ENCODE measurements around the gene COL28A1.

The COL28A1 gene

GRCh38 chr7:7329326-7329725, 206.3 kb downstream of the COL28A1 start:
- H3K27me3 ChIP-seq (replicated peaks; ENCODE audit: control insufficient read depth, insufficient read depth, low read length): peaks cover 4% of the 10 kb centered on the region
- no peak overlapping the region for H3K4me3 ChIP-seq (ENCODE audit: low read length)

DNA sequence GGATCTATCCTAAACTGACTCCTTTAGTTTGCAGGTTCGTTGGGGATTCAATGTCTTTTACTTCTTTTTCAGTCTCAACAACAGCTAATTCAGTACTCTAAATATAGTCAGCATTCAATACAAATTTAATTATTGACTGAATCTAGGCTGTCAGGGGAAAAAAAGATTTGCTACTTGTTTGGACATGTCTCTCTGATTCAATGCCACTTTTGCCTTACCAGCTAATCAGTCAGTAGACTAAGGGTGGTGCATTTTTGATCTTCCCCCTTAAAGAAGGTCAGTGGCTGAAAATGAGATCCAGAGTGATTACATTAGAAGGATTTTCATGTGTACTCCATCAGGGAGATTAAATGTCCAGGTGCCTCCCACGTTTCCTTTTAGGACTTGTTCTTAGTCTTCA, 208.2 kb downstream of the COL28A1 start:
- H3K4me1 ChIP-seq (ENCODE audit: control insufficient read depth, insufficient read depth, low read length): no peaks in the 10 kb centered on the region
- no peak overlapping the region for H3K9ac ChIP-seq (ENCODE audit: low read length)
- no peaks in the 10 kb centered on the region for H3K9me3 ChIP-seq (ENCODE audit: control insufficient read depth, low read length)
- H3K36me3 ChIP-seq (ENCODE audit: control insufficient read depth, insufficient read depth, low read length, severe bottlenecking): no peaks in the 10 kb centered on the region
- H3K4me3 ChIP-seq (ENCODE audit: low read length): no peak overlapping the region
- no peak for DNase-seq (ENCODE audit: low read depth)
- peaks cover 16% of the 10 kb centered on the region for H3K27me3 ChIP-seq (replicated peaks; ENCODE audit: control insufficient read depth, insufficient read depth, low read length)

More at GRCh38 chr7:7329326-7329725, 206.3 kb downstream of the COL28A1 start:
- H3K4me1 ChIP-seq (ENCODE audit: control insufficient read depth, insufficient read depth, low read length): no peaks in the 10 kb centered on the region
- H3K36me3 ChIP-seq (ENCODE audit: control insufficient read depth, insufficient read depth, low read length, severe bottlenecking): no peaks in the 10 kb centered on the region
- H3K9ac ChIP-seq (ENCODE audit: low read length): no peak overlapping the region
- H3K9me3 ChIP-seq (ENCODE audit: control insufficient read depth, low read length): no peaks in the 10 kb centered on the region
- DNase-seq (ENCODE audit: low read depth): no peak

DNA sequence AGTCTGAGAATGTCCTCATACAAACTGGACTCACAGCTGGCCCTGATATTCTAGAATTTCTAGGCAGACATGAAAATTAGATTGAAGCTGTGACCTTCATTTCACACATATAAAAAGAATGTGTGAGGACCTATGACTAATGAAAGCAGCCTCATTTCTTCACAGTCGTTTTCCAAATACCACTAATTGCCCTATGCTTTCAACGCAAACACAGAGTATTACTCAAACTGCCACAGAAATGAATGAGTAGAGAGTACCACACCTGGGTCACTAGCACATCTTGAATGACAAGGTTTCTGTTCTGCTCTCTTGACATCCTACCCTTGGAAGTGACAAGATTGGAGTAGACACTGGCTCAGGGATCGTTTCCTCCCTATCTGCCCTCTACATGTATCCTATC, 211.0 kb downstream of the COL28A1 start:
- H3K4me3 ChIP-seq (ENCODE audit: low read length): no peak overlapping the region
- no peaks in the 10 kb centered on the region for H3K4me1 ChIP-seq (ENCODE audit: control insufficient read depth, insufficient read depth, low read length)
- no peaks in the 10 kb centered on the region for H3K9me3 ChIP-seq (ENCODE audit: control insufficient read depth, low read length)
- H3K36me3 ChIP-seq (ENCODE audit: control insufficient read depth, insufficient read depth, low read length, severe bottlenecking): no peaks in the 10 kb centered on the region
- H3K27me3 ChIP-seq (replicated peaks; ENCODE audit: control insufficient read depth, insufficient read depth, low read length): peaks cover 16% of the 10 kb centered on the region
- no peak for DNase-seq (ENCODE audit: low read depth)
- H3K9ac ChIP-seq (ENCODE audit: low read length): no peak overlapping the region

GRCh38 chr7:7323921-7324320, 211.8 kb downstream of the COL28A1 start:
- no peaks in the 10 kb centered on the region for H3K9me3 ChIP-seq (ENCODE audit: control insufficient read depth, low read length)

DNA sequence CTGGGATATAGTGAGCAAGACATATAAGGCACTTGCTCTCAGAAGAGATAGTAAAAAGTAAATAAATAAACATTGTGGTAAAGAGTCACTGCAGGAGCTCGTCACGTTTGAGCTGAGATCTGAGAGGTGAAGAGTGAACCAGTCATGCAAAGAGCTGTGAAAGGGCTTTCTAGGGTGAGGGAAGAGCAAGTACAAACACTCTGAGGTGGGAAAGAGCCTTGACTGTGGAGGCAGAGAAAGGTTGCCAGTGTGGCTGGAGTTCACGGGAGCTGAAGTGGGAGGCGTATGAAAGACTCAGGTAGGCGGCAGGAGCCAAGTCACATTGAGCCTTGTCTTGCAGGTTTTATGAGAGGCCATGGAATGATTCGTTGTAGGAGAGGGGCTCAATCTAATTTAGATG, 212.3 kb downstream of the COL28A1 start:
- Histone ChIP-seq H3K9ac (ENCODE audit: low read length) (no peak overlapping the region), H3K4me1 (ENCODE audit: control insufficient read depth, insufficient read depth, low read length) (no peaks in the 10 kb centered on the region), H3K36me3 (ENCODE audit: control insufficient read depth, insufficient read depth, low read length, severe bottlenecking) (no peaks in the 10 kb centered on the region), H3K27me3 (replicated peaks; ENCODE audit: control insufficient read depth, insufficient read depth, low read length) (peaks cover 17% of the 10 kb centered on the region), H3K4me3 (ENCODE audit: low read length) (no peak overlapping the region), H3K9me3 (ENCODE audit: control insufficient read depth, low read length) (no peaks in the 10 kb centered on the region)
- no peak for DNase-seq (ENCODE audit: low read depth)

More at GRCh38 chr7:7323921-7324320, 211.8 kb downstream of the COL28A1 start:
- no peaks in the 10 kb centered on the region for H3K4me1 ChIP-seq (ENCODE audit: control insufficient read depth, insufficient read depth, low read length)
- H3K27me3 ChIP-seq (replicated peaks; ENCODE audit: control insufficient read depth, insufficient read depth, low read length): peaks cover 16% of the 10 kb centered on the region
- DNase-seq (ENCODE audit: low read depth): no peak
- H3K4me3 ChIP-seq (ENCODE audit: low read length): no peak overlapping the region
- no peaks in the 10 kb centered on the region for H3K36me3 ChIP-seq (ENCODE audit: control insufficient read depth, insufficient read depth, low read length, severe bottlenecking)
- no peak overlapping the region for H3K9ac ChIP-seq (ENCODE audit: low read length)

- H3K27me3 ChIP-seq (replicated peaks; ENCODE audit: control insufficient read depth, insufficient read depth, low read length): peaks cover 17% of the 10 kb centered on the region
- no peaks in the 10 kb centered on the region for H3K36me3 ChIP-seq (ENCODE audit: control insufficient read depth, insufficient read depth, low read length, severe bottlenecking)
- no peaks in the 10 kb centered on the region for H3K9me3 ChIP-seq (ENCODE audit: control insufficient read depth, low read length)
- H3K9ac ChIP-seq (ENCODE audit: low read length): no peak overlapping the region
- no peak overlapping the region for H3K4me3 ChIP-seq (ENCODE audit: low read length)
- peak; percentile 78 for DNase-seq (ENCODE audit: low read depth)
- H3K4me1 ChIP-seq (ENCODE audit: control insufficient read depth, insufficient read depth, low read length): no peaks in the 10 kb centered on the region
These were observed 214.0 kb downstream of the COL28A1 start for GRCh38 chr7:7321681-7322080.

DNA sequence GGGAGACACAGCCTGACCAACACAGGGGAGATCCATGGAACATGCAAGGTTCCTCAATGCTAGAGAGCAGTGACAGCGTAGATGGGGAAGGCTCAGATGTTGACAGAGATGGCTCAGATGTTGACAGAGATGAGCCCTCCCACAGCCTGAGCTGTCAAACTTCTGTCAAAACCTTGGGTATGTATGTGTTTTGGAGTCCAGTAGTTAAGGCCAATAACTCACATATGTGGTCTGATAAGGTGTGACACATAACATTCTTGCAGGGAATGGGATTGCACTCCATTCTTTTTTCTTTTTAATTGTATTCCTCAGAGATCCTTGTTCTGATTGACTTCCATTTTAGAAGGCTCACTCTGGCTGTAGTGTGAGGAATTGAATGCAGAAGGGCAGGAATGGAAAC, 217.1 kb downstream of the COL28A1 start:
- H3K9me3 ChIP-seq (ENCODE audit: control insufficient read depth, low read length): no peaks in the 10 kb centered on the region
- H3K9ac ChIP-seq (ENCODE audit: low read length): no peak overlapping the region
- peaks cover 16% of the 10 kb centered on the region for H3K27me3 ChIP-seq (replicated peaks; ENCODE audit: control insufficient read depth, insufficient read depth, low read length)
- no peaks in the 10 kb centered on the region for H3K36me3 ChIP-seq (ENCODE audit: control insufficient read depth, insufficient read depth, low read length, severe bottlenecking)
- H3K4me3 ChIP-seq (ENCODE audit: low read length): no peak overlapping the region
- H3K4me1 ChIP-seq (ENCODE audit: control insufficient read depth, insufficient read depth, low read length): no peaks in the 10 kb centered on the region
- DNase-seq (ENCODE audit: low read depth): no peak

DNA sequence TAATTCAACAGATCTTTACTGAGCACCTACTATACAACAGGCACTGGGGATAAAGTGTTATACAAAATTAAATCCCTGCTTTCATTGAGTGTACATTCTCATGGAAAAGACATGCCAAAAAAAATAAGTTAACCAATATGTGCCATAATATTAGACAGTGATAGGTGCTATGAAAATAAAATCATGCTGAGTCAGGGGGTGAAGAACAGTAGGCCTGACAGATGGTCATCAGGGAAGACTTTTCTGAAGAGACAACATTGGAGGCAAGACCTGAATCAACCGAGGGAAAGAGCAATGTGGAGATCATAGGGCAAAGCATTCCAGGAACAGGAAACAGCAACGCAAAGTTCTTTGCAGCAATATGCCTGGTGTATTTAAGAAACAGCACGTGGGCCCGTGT, 217.8 kb downstream of the COL28A1 start:
- Histone ChIP-seq H3K4me1 (ENCODE audit: control insufficient read depth, insufficient read depth, low read length) (no peaks in the 10 kb centered on the region), H3K4me3 (ENCODE audit: low read length) (no peak overlapping the region), H3K9ac (ENCODE audit: low read length) (no peak overlapping the region), H3K27me3 (replicated peaks; ENCODE audit: control insufficient read depth, insufficient read depth, low read length) (peaks cover 9% of the 10 kb centered on the region), H3K9me3 (ENCODE audit: control insufficient read depth, low read length) (no peaks in the 10 kb centered on the region), H3K36me3 (ENCODE audit: control insufficient read depth, insufficient read depth, low read length, severe bottlenecking) (no peaks in the 10 kb centered on the region)
- DNase-seq (ENCODE audit: low read depth): no peak

- no peak overlapping the region for H3K4me3 ChIP-seq (ENCODE audit: low read length)
- DNase-seq (ENCODE audit: low read depth): no peak
- H3K27me3 ChIP-seq (replicated peaks; ENCODE audit: control insufficient read depth, insufficient read depth, low read length): peaks cover 9% of the 10 kb centered on the region
- no peaks in the 10 kb centered on the region for H3K36me3 ChIP-seq (ENCODE audit: control insufficient read depth, insufficient read depth, low read length, severe bottlenecking)
- no peaks in the 10 kb centered on the region for H3K4me1 ChIP-seq (ENCODE audit: control insufficient read depth, insufficient read depth, low read length)
- no peak overlapping the region for H3K9ac ChIP-seq (ENCODE audit: low read length)
- H3K9me3 ChIP-seq (ENCODE audit: control insufficient read depth, low read length): no peaks in the 10 kb centered on the region
These were observed 219.8 kb downstream of the COL28A1 start for GRCh38 chr7:7315851-7316250.

- Histone ChIP-seq H3K9ac (ENCODE audit: low read length) (no peak overlapping the region), H3K4me1 (ENCODE audit: control insufficient read depth, insufficient read depth, low read length) (no peaks in the 10 kb centered on the region), H3K9me3 (ENCODE audit: control insufficient read depth, low read length) (no peaks in the 10 kb centered on the region), H3K27me3 (replicated peaks; ENCODE audit: control insufficient read depth, insufficient read depth, low read length) (peaks cover 8% of the 10 kb centered on the region), H3K36me3 (ENCODE audit: control insufficient read depth, insufficient read depth, low read length, severe bottlenecking) (no peaks in the 10 kb centered on the region), H3K4me3 (ENCODE audit: low read length) (no peak overlapping the region)
- DNase-seq (ENCODE audit: low read depth): no peak
These were observed 223.3 kb downstream of the COL28A1 start for GRCh38 chr7:7312323-7312722.

GRCh38 chr7:7311001-7311400, 224.7 kb downstream of the COL28A1 start:
- Histone ChIP-seq H3K9me3 (ENCODE audit: control insufficient read depth, low read length) (no peaks in the 10 kb centered on the region), H3K4me3 (ENCODE audit: low read length) (no peak overlapping the region), H3K36me3 (ENCODE audit: control insufficient read depth, insufficient read depth, low read length, severe bottlenecking) (no peaks in the 10 kb centered on the region), H3K4me1 (ENCODE audit: control insufficient read depth, insufficient read depth, low read length) (no peaks in the 10 kb centered on the region), H3K9ac (ENCODE audit: low read length) (no peak overlapping the region), H3K27me3 (replicated peaks; ENCODE audit: control insufficient read depth, insufficient read depth, low read length) (peaks cover 8% of the 10 kb centered on the region)
- no peak for DNase-seq (ENCODE audit: low read depth)

- H3K9me3 ChIP-seq (ENCODE audit: control insufficient read depth, low read length): no peaks in the 10 kb centered on the region
- H3K4me3 ChIP-seq (ENCODE audit: low read length): no peak overlapping the region
- no peaks in the 10 kb centered on the region for H3K4me1 ChIP-seq (ENCODE audit: control insufficient read depth, insufficient read depth, low read length)
- H3K36me3 ChIP-seq (ENCODE audit: control insufficient read depth, insufficient read depth, low read length, severe bottlenecking): no peaks in the 10 kb centered on the region
- no peak overlapping the region for H3K9ac ChIP-seq (ENCODE audit: low read length)
- H3K27me3 ChIP-seq (replicated peaks; ENCODE audit: control insufficient read depth, insufficient read depth, low read length): peaks cover 3% of the 10 kb centered on the region
- DNase-seq (ENCODE audit: low read depth): no peak
These were observed 226.5 kb downstream of the COL28A1 start for GRCh38 chr7:7309203-7309602.
